LNCAP (cell line): ENCODE measurements around the gene PPBP.

Experiments
- TF ChIP-seq, protein P1 (sequence below): fragments of 450-650 bp; IDR thresholded peaks from 2 replicates; pipeline ENCODE4 v1.5.1; 2017; ENCODE audit warnings: mild to moderate bottlenecking

PPBP gene

DNA sequence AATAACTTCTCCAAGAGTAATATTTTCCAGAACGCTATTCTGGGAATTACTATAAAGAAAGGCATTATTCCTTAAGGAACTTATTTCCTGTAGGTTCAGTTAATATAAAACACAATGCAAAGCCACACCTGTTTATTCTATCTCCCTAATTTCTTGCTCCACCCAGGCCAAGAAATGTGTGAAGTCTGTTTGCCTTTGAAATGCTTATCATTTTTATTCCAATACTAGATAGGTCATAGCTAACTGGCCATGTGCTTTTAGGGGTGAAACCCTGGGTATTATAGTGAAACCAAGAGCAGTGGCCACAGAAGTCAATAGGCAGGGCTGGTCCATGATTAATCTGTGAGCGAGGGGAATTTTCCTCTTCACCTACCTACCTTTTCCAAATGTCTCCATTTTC is 35.7 kb upstream of the PPBP start:
- TF ChIP-seq, protein P1, sequence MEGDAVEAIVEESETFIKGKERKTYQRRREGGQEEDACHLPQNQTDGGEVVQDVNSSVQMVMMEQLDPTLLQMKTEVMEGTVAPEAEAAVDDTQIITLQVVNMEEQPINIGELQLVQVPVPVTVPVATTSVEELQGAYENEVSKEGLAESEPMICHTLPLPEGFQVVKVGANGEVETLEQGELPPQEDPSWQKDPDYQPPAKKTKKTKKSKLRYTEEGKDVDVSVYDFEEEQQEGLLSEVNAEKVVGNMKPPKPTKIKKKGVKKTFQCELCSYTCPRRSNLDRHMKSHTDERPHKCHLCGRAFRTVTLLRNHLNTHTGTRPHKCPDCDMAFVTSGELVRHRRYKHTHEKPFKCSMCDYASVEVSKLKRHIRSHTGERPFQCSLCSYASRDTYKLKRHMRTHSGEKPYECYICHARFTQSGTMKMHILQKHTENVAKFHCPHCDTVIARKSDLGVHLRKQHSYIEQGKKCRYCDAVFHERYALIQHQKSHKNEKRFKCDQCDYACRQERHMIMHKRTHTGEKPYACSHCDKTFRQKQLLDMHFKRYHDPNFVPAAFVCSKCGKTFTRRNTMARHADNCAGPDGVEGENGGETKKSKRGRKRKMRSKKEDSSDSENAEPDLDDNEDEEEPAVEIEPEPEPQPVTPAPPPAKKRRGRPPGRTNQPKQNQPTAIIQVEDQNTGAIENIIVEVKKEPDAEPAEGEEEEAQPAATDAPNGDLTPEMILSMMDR, result no peak

DNA sequence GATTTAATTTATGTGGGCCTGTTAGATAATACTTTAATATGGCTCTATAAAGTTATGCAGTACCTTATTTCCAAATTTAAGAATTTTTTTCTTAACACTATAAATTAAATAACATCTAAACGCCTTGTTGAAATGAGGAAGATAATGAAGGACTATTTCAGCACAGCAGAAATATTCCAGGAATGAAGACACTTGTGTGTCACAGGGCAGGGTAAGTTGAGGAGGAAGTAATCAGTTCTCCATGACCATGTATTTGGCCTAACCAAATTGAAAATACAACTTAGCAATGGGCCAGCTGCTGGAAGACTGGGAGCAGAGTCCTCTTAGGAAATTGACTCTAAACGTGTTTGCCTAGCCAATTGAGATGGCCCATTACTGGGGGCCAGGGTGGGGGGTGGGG is 33.6 kb upstream of the PPBP start:
- TF ChIP-seq, protein P1, result no peak

DNA sequence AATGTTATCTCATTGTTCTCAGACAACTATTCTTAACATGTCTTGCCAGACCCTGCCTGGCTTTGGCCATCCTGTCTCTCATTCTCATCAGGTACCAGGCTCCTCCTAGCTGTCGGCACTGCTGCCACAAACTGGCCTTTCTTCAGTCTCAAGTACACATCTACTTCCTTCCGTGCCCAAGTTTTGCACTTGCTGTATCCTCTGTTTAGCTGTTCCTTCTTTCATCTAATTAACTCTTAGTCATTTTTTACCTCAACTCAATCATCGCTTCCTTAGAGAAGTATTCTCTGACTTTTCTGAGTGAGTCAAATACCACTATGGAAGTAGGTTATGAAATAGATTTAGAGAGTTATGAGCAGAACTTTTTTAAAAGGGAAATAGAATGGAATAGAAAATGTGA is 30.8 kb upstream of the PPBP start:
- TF ChIP-seq, protein P1, result no peak

DNA sequence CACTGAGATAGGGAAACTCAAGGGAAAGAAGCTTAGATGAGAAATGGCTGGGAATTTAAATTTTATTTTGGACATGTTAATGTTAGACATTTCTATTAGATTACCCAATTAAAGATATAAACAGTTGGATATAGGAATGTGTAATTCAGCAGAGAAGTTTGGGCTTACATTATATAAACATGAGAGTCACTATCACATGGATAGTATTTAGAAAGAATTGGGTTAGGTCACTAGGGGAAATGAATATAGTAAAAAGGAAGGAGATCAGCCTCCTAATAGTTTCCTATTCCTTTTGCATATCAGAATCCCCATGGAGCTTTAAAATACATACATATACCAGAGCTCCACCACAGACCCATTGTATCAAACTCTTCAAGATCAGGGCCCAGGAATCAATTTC is 30.1 kb upstream of the PPBP start:
- TF ChIP-seq, protein P1, result no peak

DNA sequence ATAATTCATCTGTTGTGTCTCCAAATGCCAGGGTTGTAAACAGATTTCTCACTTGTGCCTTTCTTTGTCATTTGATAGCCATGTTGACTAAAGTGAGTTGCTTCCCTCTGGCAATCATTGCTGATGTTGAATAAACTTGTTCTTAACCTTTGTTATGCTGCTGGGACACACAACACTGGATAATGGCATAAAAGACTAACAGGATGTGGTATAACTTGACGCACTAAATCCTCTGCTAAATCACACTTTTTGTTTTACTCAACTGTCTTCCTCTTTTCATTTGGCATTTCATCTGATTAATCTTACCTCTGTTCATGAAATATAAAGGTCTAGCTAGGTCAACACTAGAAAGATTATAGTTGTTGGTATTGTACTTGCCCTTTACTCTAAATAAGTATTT is 28.1 kb upstream of the PPBP start:
- TF ChIP-seq, protein P1, result no peak

DNA sequence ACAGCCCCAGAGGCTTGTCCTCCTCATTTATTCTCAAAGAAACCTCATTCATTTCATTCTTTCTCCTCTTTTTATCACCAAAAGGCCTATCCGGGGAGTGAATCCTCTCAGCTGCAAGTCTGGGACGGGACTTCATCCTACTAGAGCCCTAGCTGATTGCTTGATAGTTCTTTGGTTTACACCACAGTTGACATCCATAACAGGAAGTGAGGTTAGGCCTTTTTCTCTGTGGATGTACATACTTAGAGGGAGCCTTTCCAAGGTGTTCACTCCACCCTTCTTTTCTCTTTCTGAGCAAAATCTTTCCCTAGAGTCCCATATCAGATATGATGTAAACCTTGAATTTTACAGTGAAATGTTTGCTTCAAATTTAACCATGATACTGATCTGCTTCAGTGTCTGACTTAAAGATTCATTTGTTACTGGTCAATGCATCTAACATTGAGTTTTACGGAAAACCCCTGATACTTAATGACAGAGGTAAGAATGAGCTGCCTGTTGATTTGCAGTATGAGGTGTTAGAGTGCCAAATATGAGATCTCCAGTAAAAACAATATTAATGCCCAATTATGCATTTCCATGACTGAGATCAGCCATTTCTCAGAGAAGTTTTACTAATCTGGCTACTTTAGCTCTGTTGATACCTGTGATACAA is 27.3 kb upstream of the PPBP start:
- TF ChIP-seq, protein P1, result no peak

DNA sequence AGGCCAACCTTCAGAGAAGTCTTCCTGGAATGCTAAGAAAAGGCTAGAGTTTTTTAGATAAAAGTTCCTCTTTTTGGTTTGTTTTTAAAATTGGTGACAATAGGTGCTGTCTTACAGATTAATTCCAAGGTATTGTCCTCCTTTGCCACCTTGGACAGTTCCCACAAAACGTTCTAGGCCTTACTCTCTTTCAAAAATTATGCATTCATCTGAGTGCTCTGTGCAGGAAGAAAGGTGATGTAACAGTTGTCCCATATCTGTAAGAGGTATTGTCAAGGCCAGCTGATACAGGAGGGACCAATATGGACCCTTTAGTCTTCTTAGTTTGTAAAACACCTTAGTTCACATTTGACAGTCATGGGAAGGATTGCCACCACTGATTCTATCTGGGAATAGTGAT is 26.3 kb upstream of the PPBP start:
- TF ChIP-seq, protein P1, result no peak

DNA sequence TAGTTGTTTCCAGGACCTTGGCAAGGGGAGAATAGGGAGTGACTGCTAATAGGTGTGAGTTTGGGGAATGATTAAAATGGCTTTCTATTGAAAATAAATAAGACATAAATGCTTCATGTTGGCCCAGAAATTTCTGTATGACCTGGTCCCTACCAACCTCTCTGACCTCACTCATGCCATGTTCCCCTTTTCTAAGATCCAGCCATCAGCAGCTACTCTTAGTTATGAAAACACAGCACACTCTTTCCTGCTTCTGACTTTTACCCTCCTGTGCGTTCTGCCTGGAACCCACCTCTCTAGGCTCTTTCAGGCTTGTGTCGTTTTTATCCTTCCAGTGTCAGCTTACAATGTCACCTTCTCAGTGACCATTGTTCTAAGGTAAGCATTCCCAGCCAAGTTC is 25.3 kb upstream of the PPBP start:
- TF ChIP-seq, protein P1, result no peak
